Colonic mucosa (tissue), 4 donors: Measurements from ENCODE around the gene RNU6-9. TPM values are rescaled to one million over a fixed set of nuclear protein-coding genes. Genes with fewer than 3 reads are reported as not detected.

Experiments
- DNase-seq: peaks from one replicate; pipeline ENCODE4 v3.0.0-alpha.2; 2020
- H3K27ac ChIP-seq: fragments of 200-600 bp; one replicate; pipeline ENCODE4 v1.8.0; 2021
- H3K27me3 ChIP-seq: fragments of 200-600 bp; one replicate; pipeline ENCODE4 v1.8.0; 2021
- H3K36me3 ChIP-seq: fragments of 200-600 bp; one replicate; pipeline ENCODE4 v1.8.0; 2021
- H3K4me1 ChIP-seq: fragments of 200-600 bp; one replicate; pipeline ENCODE4 v1.8.0; 2021; ENCODE audit warnings: mild to moderate bottlenecking
- H3K4me3 ChIP-seq: fragments of 200-600 bp; one replicate; pipeline ENCODE4 v1.8.0; 2021
- H3K9ac ChIP-seq, 2 donors: one replicate each; pipeline ENCODE4 v1.7.0; 2013; ENCODE audit warnings: control low read depth in 2 of 2, low read depth in 2 of 2, low read length in 2 of 2
- H3K9me3 ChIP-seq: fragments of 200-600 bp; one replicate; pipeline ENCODE4 v1.8.0; 2021
- intact Hi-C: fragments of 100-400 bp; cut with DNase I; formaldehyde crosslinking; loops from one replicate; pipeline ENCODE4 v1.14.1; 2022
- total RNA-seq, 2 donors: library from RNA; stranded (reverse); fragmentation: NEBNext Ultra II Directional in 1 of 2; extraction: Animal tissue kit (Norgen Biotek cat#: 25700) in 1 of 2; gene quantifications; one replicate each; pipeline ENCODE4 v1.2.1, GENCODE V29; 2021
- TF ChIP-seq, protein P1 (sequence below): fragments of 200-600 bp; IDR thresholded peaks from one replicate; pipeline ENCODE4 v1.8.0; 2022; ENCODE audit warnings: antibody characterized with exemption, mild to moderate bottlenecking
- donor health status: healthy.
- donor health status: DM: no; HTN: no; CAD: no.
- donor health status: DM: no; HTN: no; CAD: no.

RNU6-9 gene
- total RNA-seq, 2 donors from 2014 or later = not detected

GRCh38 chr19:925526-926322 lies 32.4 kb downstream of the RNU6-9 start, which contains the start of gene ARID3A:
ARID3A (plus strand) TSS chr19:926035; CDS start chr19:929529, 3,494 bp downstream.
- peak; percentile 73 for DNase-seq
- Histone ChIP-seq H3K9me3 (no peaks in the 10 kb centered on the region), H3K4me3 (peak within 1 kb of the TSS; percentile 91), H3K9ac (peak within 1 kb of the TSS; percentile 88 to 94), H3K27me3 (peaks cover under 1% of the 10 kb centered on the region), H3K36me3 (no peaks in the 10 kb centered on the region), H3K4me1 (no peaks in the 10 kb centered on the region), H3K27ac (peak within 1 kb of the TSS; percentile 78)
- TF ChIP-seq, protein P1, sequence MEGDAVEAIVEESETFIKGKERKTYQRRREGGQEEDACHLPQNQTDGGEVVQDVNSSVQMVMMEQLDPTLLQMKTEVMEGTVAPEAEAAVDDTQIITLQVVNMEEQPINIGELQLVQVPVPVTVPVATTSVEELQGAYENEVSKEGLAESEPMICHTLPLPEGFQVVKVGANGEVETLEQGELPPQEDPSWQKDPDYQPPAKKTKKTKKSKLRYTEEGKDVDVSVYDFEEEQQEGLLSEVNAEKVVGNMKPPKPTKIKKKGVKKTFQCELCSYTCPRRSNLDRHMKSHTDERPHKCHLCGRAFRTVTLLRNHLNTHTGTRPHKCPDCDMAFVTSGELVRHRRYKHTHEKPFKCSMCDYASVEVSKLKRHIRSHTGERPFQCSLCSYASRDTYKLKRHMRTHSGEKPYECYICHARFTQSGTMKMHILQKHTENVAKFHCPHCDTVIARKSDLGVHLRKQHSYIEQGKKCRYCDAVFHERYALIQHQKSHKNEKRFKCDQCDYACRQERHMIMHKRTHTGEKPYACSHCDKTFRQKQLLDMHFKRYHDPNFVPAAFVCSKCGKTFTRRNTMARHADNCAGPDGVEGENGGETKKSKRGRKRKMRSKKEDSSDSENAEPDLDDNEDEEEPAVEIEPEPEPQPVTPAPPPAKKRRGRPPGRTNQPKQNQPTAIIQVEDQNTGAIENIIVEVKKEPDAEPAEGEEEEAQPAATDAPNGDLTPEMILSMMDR = no peak
- intact Hi-C loops = no loop called here

DNA sequence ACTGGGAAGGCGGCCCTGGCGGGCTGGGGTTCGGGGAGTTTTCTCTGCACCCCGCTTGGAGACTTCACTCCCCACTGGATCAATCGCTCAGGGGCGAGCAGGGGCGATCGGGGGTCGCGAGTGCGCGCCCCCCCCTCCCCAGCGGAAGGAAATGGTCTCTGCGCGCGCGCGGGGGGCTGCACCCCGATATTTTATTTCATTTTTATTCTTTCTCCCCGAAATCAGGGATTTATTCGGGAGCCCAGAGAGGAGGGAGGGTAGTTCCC lies 33.0 kb downstream of the RNU6-9 start:
- Histone ChIP-seq H3K9ac (peak overlapping the region; percentile 88 to 94), H3K36me3 (no peaks in the 10 kb centered on the region), H3K27ac (peak overlapping the region; percentile 78), H3K27me3 (no peaks in the 10 kb centered on the region), H3K4me3 (peak overlapping the region; percentile 91), H3K4me1 (no peaks in the 10 kb centered on the region), H3K9me3 (no peaks in the 10 kb centered on the region)
- TF ChIP-seq, protein P1 = no peak
- DNase-seq = no peak
- intact Hi-C loops = no loop called here

- intact Hi-C loops = no loop called here
- H3K4me1 ChIP-seq = no peaks in the 10 kb centered on the region
- peak overlapping the region; percentile 78 for H3K27ac ChIP-seq
- DNase-seq = peak; percentile 70
- H3K9ac ChIP-seq = peak overlapping the region; percentile 88 to 94
- no peaks in the 10 kb centered on the region for H3K9me3 ChIP-seq
- H3K4me3 ChIP-seq = peak overlapping the region; percentile 91
- H3K36me3 ChIP-seq = no peaks in the 10 kb centered on the region
- H3K27me3 ChIP-seq = no peaks in the 10 kb centered on the region
- TF ChIP-seq, protein P1 = no peak
These were observed 33.5 kb downstream of the RNU6-9 start for GRCh38 chr19:926589-927350.

DNA sequence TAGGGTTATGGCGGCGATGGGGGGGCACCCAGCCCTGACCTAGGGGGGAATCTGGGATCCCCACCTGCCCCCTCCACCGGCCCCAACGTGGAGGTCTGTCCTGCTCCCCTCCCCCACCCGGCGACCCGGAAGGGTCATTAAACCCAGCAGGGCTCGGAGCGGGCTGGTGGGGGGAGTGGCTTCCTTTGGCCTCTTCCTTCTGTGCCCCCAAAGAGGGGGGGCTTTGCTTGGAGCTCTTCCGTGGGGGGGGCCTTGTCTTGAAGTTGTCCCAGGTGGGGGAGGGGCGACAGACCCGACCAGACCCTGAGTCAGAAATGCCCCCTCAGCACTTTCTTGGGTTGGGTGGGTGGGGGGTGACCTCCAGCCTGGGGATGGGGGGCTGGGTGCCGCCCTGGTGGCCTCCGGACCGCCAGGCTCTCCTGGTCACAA lies 34.1 kb downstream of the RNU6-9 start:
- Histone ChIP-seq H3K27ac (peak overlapping the region; percentile 78), H3K36me3 (no peaks in the 10 kb centered on the region), H3K4me3 (peak overlapping the region; percentile 91), H3K27me3 (no peaks in the 10 kb centered on the region), H3K9me3 (no peaks in the 10 kb centered on the region), H3K9ac (peak overlapping the region in 1 of 2 donors; percentile 88), H3K4me1 (peaks cover under 1% of the 10 kb centered on the region)
- intact Hi-C loops = no loop called here
- TF ChIP-seq, protein P1 = no peak
- DNase-seq = no peak

DNA sequence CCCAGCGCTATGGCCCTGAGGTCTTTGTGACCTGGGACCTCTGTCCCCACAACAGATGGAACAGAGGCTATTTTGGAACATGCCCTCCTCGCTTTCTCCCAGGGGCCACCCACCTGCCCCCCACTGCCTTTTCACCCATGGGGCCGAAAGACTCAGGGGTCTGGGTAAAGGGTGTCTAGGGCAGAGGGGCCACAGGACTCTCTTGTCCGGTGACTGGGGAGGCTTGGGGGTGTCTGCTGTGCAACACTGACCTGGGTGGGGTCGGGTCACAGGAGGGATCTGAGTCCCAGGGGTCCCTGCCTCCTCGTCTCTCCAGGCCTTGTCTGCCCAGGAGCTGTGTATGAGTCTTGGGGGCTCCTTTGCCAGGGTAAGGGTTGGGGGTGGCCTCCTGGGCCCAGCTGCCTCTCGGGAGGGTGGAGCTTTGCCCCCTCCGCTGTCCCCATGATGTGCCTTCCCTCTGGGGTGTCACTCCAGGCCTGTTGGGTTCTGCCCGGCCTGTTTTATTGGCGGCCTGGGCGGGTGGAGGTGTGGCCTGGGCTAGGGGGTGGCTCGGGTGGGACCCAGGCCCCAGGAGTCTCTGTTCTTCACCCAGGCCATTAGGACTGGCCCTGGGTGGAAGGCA lies 34.6 kb downstream of the RNU6-9 start:
- Histone ChIP-seq H3K27ac (no peak overlapping the region), H3K27me3 (no peaks in the 10 kb centered on the region), H3K4me1 (peaks cover 6% of the 10 kb centered on the region), H3K4me3 (peak overlapping the region; percentile 91), H3K9me3 (no peaks in the 10 kb centered on the region), H3K36me3 (no peaks in the 10 kb centered on the region), H3K9ac (no peak overlapping the region)
- intact Hi-C loops = no loop called here
- DNase-seq = no peak
- TF ChIP-seq, protein P1 = no peak
